CD4-positive, alpha-beta T cell treated with Interleukin-6 for 4 hours (primary cell): ENCODE data around the gene DGKQ.
"Not testable (repeated sequence)": the region's sequence is repeated elsewhere in the genome, so short reads cannot be mapped to it uniquely, and the experiment has no call there.

Experiments
- DNase-seq: peaks from one replicate; pipeline ENCODE4 v3.0.0-alpha.2; 2020; ENCODE audit warnings: mixed read lengths

Gene DGKQ

DNA sequence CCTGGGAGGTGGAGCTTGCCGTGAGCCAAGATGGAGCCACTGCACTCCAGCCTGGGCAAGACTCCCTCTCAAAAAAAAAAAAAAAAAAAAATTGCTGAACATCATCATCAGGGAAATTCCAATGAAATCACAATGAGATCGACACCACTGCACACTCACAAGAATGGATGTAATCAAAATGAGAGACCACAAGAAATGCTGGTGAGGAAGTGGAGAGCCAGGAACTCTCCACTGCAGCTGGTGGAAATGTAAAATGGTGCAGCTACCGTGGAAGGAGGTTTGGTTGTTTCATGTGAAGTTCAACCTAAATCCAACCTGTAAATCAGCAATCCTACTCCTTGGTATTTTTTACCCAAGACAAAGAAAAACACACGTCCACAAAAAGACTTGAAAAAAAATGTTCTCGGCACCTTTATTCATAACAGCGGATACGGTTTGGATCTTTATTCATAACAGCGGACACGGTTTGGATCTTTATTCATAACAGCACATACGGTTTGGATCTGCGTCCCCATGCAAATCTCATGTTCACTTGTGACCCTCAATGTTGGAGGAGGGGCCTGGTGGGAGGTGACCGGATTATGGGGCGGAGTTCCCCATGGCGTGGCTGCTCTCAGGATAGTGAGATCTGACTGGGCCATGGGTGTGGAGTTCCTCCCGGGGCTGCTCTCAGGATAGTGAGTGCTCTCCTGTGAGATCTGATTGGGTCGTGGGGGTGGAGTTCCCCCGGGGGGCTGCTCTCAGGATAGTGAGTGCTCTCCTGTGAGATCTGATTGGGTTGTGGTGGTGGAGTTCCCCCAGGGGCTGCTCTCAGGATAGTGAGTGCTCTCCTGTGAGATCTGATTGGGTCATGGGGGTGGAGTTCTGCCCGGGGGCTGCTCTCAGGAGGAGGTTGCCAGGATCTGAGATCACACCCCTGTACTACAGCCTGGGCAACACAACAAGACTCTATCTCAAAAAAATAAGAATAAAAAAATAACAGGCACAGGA, 49.0 kb downstream of the DGKQ start:
- no peak for DNase-seq

DNA sequence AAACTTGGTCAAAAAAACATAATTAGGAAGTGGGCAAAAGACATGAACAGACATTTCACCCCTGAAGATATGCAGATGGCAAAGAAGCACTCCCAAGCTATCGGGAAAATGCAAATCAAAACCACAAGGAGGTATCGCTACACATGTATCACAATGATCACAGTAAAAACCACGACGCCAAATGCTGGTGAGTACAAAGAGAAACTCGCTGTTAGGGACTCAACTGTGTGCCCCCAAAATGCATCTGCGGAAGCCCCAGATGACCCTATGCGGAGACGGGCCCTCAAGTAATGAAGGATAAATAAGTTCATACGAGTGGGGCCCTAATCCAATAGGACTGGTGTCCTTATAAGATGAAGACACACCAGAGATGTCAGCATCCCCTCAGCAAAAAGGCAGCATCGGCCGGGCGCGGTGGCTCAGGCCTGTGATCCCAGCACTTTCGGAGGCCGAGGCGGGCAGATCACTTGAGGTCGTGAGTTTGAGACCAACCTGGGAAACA, 51.5 kb downstream of the DGKQ start:
- DNase-seq, result no peak

DNA sequence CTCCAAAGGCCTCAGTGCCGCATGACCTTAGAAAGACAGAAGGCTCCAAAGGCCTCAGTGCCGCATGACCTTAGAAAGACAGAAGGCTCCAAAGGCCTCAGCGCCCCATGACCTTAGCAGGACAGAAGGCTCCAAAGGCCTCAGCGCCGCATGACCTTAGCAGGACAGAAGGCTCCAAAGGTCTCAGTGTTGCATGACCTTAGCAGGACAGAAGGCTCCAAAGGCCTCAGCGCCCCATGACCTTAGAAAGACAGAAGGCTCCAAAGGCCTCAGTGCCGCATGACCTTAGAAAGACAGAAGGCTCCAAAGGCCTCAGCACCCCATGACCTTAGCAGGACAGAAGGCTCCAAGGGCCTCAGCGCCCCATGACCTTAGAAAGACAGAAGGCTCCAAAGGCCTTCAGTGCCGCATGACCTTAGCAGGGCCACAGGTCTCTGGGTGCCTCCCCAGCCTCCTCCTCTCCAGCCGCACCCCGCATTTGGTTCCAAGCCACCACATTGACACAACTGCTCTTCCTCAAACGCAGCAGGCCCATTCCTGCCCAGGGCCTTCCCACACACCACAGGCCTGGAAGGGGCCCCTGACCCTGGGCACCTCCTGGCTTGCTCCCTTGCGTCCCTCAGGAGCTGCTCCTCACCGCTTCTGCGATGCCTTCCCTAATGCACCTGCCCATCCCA, 54.2 kb downstream of the DGKQ start:
- DNase-seq, result not testable (repeated sequence)

- not testable (repeated sequence) for DNase-seq
Measured at GRCh38 chr4:918591-918990, 54.8 kb downstream of the DGKQ start.

GRCh38 chr4:917992-918391, 55.4 kb downstream of the DGKQ start:
- no peak for DNase-seq

GRCh38 chr4:917466-917865, 55.9 kb downstream of the DGKQ start:
- DNase-seq, result no peak

DNA sequence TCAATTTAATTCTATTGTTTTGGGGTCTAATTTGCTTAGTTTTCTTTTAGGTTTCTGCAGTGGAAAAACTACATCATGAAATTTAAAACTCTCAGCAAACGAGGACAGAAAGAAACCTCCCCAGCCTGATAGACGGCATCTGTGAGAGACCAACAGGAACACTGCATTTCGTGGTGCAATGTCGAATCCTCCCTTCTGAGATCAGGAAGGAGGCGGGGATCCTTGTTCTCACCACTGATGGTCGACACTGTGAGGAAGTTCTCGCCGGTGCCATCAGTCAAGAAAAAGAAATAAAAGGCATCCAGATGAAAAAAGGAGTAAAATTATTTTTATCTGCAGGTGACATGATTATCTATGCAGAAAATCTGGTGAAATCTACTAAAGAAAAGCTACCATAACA, 57.8 kb downstream of the DGKQ start:
- DNase-seq, result peak; percentile 24

GRCh38 chr4:915041-915474, 58.3 kb downstream of the DGKQ start:
- no peak for DNase-seq

- no peak for DNase-seq
Measured at GRCh38 chr4:914531-914930, 58.8 kb downstream of the DGKQ start.

DNA sequence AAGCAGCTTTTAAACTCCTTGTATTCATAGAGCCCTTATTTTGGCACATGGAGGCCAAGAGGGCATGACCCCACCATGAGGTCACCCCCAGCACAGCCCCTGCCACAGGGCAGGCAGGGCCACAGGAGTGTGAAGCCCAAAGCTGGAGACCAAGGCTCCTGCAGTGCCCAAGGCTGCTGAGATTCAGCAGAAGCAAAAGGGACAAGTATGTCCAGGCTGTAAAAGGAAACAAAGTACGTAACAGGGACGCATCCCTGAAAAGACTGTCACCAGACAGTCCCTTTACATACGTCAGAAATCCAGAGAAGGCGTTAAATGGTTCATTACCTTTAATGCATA, 60.1 kb downstream of the DGKQ start:
- DNase-seq, result no peak

GRCh38 chr4:912548-913279, 60.7 kb downstream of the DGKQ start:
- DNase-seq, result no peak

- no peak for DNase-seq
Measured at GRCh38 chr4:911871-912490, 61.4 kb downstream of the DGKQ start.

DNA sequence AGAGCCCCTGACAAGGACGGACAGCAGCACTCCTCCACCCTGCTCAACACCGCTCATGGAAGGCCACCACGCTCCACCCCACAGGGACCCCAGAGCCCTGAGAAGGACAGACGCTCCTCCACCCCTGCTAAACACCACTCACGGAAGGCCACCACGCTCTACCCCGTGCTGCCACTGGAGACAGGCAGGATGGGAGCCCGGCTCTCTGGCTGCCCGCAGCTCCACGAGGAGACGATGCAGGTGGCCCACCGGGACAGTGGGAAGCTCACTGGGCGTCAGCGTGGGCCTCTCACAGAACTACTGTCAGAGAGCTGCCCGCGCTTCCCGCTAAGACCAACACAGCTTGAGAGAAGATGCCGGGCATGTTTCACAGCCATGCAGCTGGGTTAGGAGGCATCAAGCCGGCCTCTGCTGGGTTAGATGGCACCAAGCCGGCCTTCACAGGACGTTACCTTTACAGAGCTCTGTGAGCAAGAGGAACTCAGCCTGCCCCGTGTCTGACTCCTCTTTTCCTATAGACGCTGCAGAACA, 62.1 kb downstream of the DGKQ start:
- DNase-seq, result no peak

- DNase-seq, result no peak
Measured at GRCh38 chr4:910366-911091, 62.8 kb downstream of the DGKQ start.

GRCh38 chr4:909821-910220, 63.5 kb downstream of the DGKQ start:
- DNase-seq, result no peak

DNA sequence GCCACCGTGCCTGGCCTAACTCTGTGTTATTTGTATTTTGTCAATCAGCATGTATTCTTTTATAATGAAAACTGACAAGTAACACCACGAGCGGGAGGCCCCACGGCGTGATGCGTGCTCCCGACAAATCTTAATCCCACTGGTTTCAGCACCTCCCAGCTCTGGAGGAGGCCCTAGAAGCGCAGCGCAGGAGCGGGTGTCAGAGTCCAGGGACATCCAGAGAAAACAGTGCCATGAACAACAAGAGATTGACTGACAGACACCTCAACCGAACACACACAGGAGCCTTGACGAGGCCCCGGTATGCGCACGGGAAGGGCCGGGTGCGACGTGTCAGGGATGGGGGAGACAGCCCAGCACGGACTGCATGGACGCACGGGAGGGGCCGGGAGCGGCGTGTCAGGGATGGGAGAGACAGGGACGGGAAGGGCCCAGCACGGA, 64.2 kb downstream of the DGKQ start:
- DNase-seq, result no peak
